H1 (cell line): ENCODE results near the gene RAB40A. TPM values are rescaled to one million over a fixed set of nuclear protein-coding genes. Genes with fewer than 3 reads are reported as not detected.

Source experiments
- CTCF ChIA-PET: fragments of 300-600 bp; sonication (Branson Sonifier 250); formaldehyde crosslinking; loops from one replicate; lab custom pipeline; 2021; ENCODE audit not compliant: partially characterized antibody; lab: Charles Lee
- POLR2A ChIA-PET: fragments of 300-600 bp; sonication (Branson Sonifier 250); formaldehyde crosslinking; loops from one replicate; lab custom pipeline; 2021; ENCODE audit warnings: inconsistent platforms; ENCODE audit not compliant: partially characterized antibody; lab: Charles Lee
- DNase-seq, 2 experiments: peaks; one replicate each; pipeline versions ENCODE4 v3.0.0 to v3.0.0-alpha.2; 2010 to 2022; ENCODE audit warnings: low spot score in 2 of 2, low read depth in 1 of 2, mixed read lengths in 1 of 2
- FAIRE-seq: peaks from 2 replicates; lab custom pipeline; 2011; peaks lifted over from hg19 to GRCh38; lab: Jason Lieb, UNC
- H2AFZ ChIP-seq: 2 replicates; pipeline ENCODE4 v1.8.1; 2012; ENCODE audit warnings: low read length, inconsistent platforms
- H2AK5ac ChIP-seq: 2 replicates; pipeline ENCODE4 v1.6.1; 2013; ENCODE audit warnings: low read depth, low read length
- H2BK120ac ChIP-seq: replicated peaks from 2 replicates; pipeline ENCODE3; 2013; ENCODE audit warnings: low read depth, low read length, inconsistent platforms
- H2BK12ac ChIP-seq: 2 replicates; pipeline ENCODE4 v1.6.1; 2013; ENCODE audit warnings: low read depth, low read length
- H2BK15ac ChIP-seq: 2 replicates; pipeline ENCODE4 v1.6.1; 2013; ENCODE audit warnings: low read length
- H2BK20ac ChIP-seq: 2 replicates; pipeline ENCODE4 v1.6.1; 2013; ENCODE audit warnings: low read length
- H2BK5ac ChIP-seq: 2 replicates; pipeline ENCODE4 v1.6.1; 2013; ENCODE audit warnings: low read depth, low read length
- H3K14ac ChIP-seq: 2 replicates; pipeline ENCODE4 v1.6.1; 2013; ENCODE audit warnings: inconsistent platforms; ENCODE audit not compliant: insufficient read length
- H3K18ac ChIP-seq: 2 replicates; pipeline ENCODE4 v1.6.1; 2013; ENCODE audit warnings: low read length; ENCODE audit errors: extremely low read depth
- H3K23ac ChIP-seq: 2 replicates; pipeline ENCODE4 v1.6.1; 2013; ENCODE audit warnings: inconsistent platforms; ENCODE audit not compliant: insufficient read length
- H3K23me2 ChIP-seq: 2 replicates; pipeline ENCODE4 v1.6.1; 2013; ENCODE audit warnings: low read depth, low read length
- H3K27ac ChIP-seq: 2 replicates; pipeline ENCODE4 v1.6.1; 2011; ENCODE audit warnings: low read depth, low read length, inconsistent platforms
- H3K27me3 ChIP-seq, 4 experiments: replicated peaks in 1 of 4; 1 replicate in 1 of 4; 2 replicates in 3 of 4; pipeline versions ENCODE4 v1.6.1 to v1.8.1; 2011 to 2013; ENCODE audit warnings: low read length in 3 of 4, mild to moderate bottlenecking in 3 of 4, inconsistent platforms in 2 of 4, mixed read lengths in 2 of 4, moderate library complexity in 1 of 4; ENCODE audit not compliant: control insufficient read depth in 3 of 4, insufficient read depth in 3 of 4; ENCODE audit errors: extremely low read depth in 1 of 4
- H3K36me3 ChIP-seq, 4 experiments: 2 replicates each; pipeline versions ENCODE4 v1.6.1 to v1.8.1; 2011 to 2013; ENCODE audit warnings: mild to moderate bottlenecking in 4 of 4, low read length in 3 of 4, moderate library complexity in 2 of 4, control low read depth in 1 of 4, inconsistent platforms in 1 of 4; ENCODE audit not compliant: insufficient read depth in 4 of 4, control insufficient read depth in 2 of 4
- H3K4ac ChIP-seq: replicated peaks from 2 replicates; pipeline ENCODE3; 2013; ENCODE audit warnings: low read length, low read depth, mixed read lengths, inconsistent platforms; ENCODE audit not compliant: insufficient read length
- H3K4me1 ChIP-seq, 4 experiments: replicated peaks in 1 of 4; 1 replicate in 1 of 4; 2 replicates in 3 of 4; pipeline versions ENCODE4 v1.6.1 to v1.8.1; 2011 to 2013; ENCODE audit warnings: low read length in 3 of 4, inconsistent platforms in 2 of 4, mixed read lengths in 1 of 4; ENCODE audit not compliant: insufficient read depth in 4 of 4, control insufficient read depth in 3 of 4
- H3K4me2 ChIP-seq, 2 experiments: 2 replicates each; pipeline versions ENCODE4 v1.6.1 to v1.8.1; 2011 to 2013; ENCODE audit warnings: low read depth in 2 of 2, low read length in 2 of 2, control low read depth in 1 of 2, inconsistent platforms in 1 of 2, mild to moderate bottlenecking in 1 of 2; ENCODE audit not compliant: insufficient read depth in 1 of 2
- H3K4me3 ChIP-seq, 4 experiments: fragments of 200-600, 300-600 bp in 1 of 4; sonication (generic), shearing (Covaris generic), sonication (Bioruptor Twin) in 1 of 4; 2 replicates each; pipeline versions ENCODE4 v1.5.1 to v1.8.1; 2011 to 2016; ENCODE audit warnings: low read length in 4 of 4, low read depth in 3 of 4, control low read depth in 2 of 4, inconsistent platforms in 2 of 4, mild to moderate bottlenecking in 2 of 4, mixed read lengths in 1 of 4, moderate library complexity in 1 of 4; ENCODE audit not compliant: insufficient read depth in 2 of 4; ENCODE audit errors: extremely low read depth in 1 of 4
- H3K56ac ChIP-seq: replicated peaks from 2 replicates; pipeline ENCODE3; 2013; ENCODE audit warnings: low read depth, mild to moderate bottlenecking, mixed read lengths, low read length, inconsistent platforms; ENCODE audit not compliant: insufficient read length
- H3K79me1 ChIP-seq: 2 replicates; pipeline ENCODE4 v1.6.1; 2013; ENCODE audit warnings: low read depth, low read length, control low read depth
- H3K79me2 ChIP-seq, 2 experiments: 2 replicates each; pipeline versions ENCODE4 v1.6.1 to v1.8.1; 2012 to 2013; ENCODE audit warnings: low read length in 2 of 2, mild to moderate bottlenecking in 2 of 2, inconsistent platforms in 1 of 2; ENCODE audit not compliant: insufficient read depth in 2 of 2, control insufficient read depth in 1 of 2
- H3K9ac ChIP-seq, 4 experiments: replicated peaks in 1 of 4; 1 replicate in 1 of 4; 2 replicates in 3 of 4; pipeline versions ENCODE4 v1.6.1 to v1.8.1; 2011 to 2013; ENCODE audit warnings: low read depth in 3 of 4, low read length in 3 of 4, control low read depth in 2 of 4, mild to moderate bottlenecking in 2 of 4, moderate library complexity in 2 of 4, inconsistent platforms in 1 of 4; ENCODE audit errors: extremely low read depth in 1 of 4
- H3K9me3 ChIP-seq, 2 experiments: 2 replicates each; pipeline versions ENCODE4 v1.6.1 to v1.8.1; 2012 to 2013; ENCODE audit warnings: mild to moderate bottlenecking in 2 of 2, moderate library complexity in 2 of 2, control low read depth in 1 of 2, inconsistent platforms in 1 of 2, low read depth in 1 of 2, low read length in 1 of 2, mixed read lengths in 1 of 2; ENCODE audit not compliant: insufficient read depth in 2 of 2
- H4K20me1 ChIP-seq, 2 experiments: replicated peaks in 1 of 2; 2 replicates each; pipeline versions ENCODE3 to v1.8.1; 2011 to 2013; ENCODE audit warnings: inconsistent platforms in 2 of 2, low read length in 2 of 2, mild to moderate bottlenecking in 1 of 2; ENCODE audit not compliant: insufficient read depth in 2 of 2, control insufficient read depth in 1 of 2
- H4K5ac ChIP-seq: 2 replicates; pipeline ENCODE4 v1.6.1; 2013; ENCODE audit warnings: low read length, low read depth, mixed read lengths, inconsistent platforms; ENCODE audit not compliant: insufficient read length
- H4K8ac ChIP-seq: 2 replicates; pipeline ENCODE4 v1.8.0; 2013; ENCODE audit warnings: mild to moderate bottlenecking, moderate library complexity, low read length, inconsistent platforms; ENCODE audit not compliant: insufficient read depth; ENCODE audit errors: extremely low read depth
- H4K91ac ChIP-seq: replicated peaks from 2 replicates; pipeline ENCODE3; 2013; ENCODE audit warnings: low read length, mixed read lengths, inconsistent platforms; ENCODE audit not compliant: insufficient read length
- ASH2L ChIP-seq: fragments of 200-600, 300-600 bp; sonication (generic); IDR thresholded peaks from one replicate; pipeline ENCODE4 v1.7.1; 2017; ENCODE audit warnings: low read length
- CBX8 ChIP-seq: fragments of 300-800, 300-1000 bp; sonication (generic); IDR thresholded peaks from 2 replicates; pipeline ENCODE4 v1.7.1; 2016; ENCODE audit warnings: low read depth, low read length, borderline replicate concordance
- CTCF ChIP-seq, 3 experiments: IDR thresholded peaks; 1 replicate in 2 of 3; 2 replicates in 1 of 3; pipeline versions ENCODE4 v1.5.1 to v1.6.1; 2011; ENCODE audit warnings: low read length in 3 of 3, mild to moderate bottlenecking in 3 of 3, inconsistent platforms in 2 of 3, low read depth in 1 of 3, moderate library complexity in 1 of 3; ENCODE audit not compliant: insufficient read depth in 1 of 3; ENCODE audit errors: control extremely low read depth in 1 of 3
- HDAC2 ChIP-seq, 2 experiments: fragments of 300-600 bp in 1 of 2; sonication (generic) in 1 of 2; IDR thresholded peaks; 2 replicates each; pipeline ENCODE4 v1.6.1; 2011 to 2012; ENCODE audit warnings: low read depth in 2 of 2, low read length in 2 of 2, mild to moderate bottlenecking in 2 of 2, moderate library complexity in 2 of 2, borderline replicate concordance in 1 of 2, inconsistent platforms in 1 of 2
- JUN ChIP-seq: IDR thresholded peaks from 2 replicates; pipeline ENCODE4 v1.6.1; 2011; ENCODE audit warnings: low read depth, mild to moderate bottlenecking, improper control_type of control experiment, low read length
- KDM4A ChIP-seq: IDR thresholded peaks from one replicate; pipeline ENCODE4 v1.7.1; 2012; ENCODE audit warnings: low read depth, mild to moderate bottlenecking, moderate library complexity, low read length, inconsistent platforms; ENCODE audit not compliant: severe bottlenecking
- MAFK ChIP-seq: IDR thresholded peaks from 2 replicates; pipeline ENCODE4 v1.6.1; 2012; ENCODE audit warnings: low read depth, mild to moderate bottlenecking, improper control_type of control experiment, low read length
- RXRA ChIP-seq: IDR thresholded peaks from 2 replicates; pipeline ENCODE4 v1.6.1; 2011; ENCODE audit warnings: low read depth, mild to moderate bottlenecking, low read length, moderate library complexity; ENCODE audit not compliant: insufficient read depth
- SP1 ChIP-seq: IDR thresholded peaks from 2 replicates; pipeline ENCODE4 v1.6.1; 2011; ENCODE audit warnings: low read depth, low read length
- SP4 ChIP-seq: IDR thresholded peaks from 2 replicates; pipeline ENCODE4 v1.6.1; 2012; ENCODE audit warnings: low read length, inconsistent platforms
- TAF1 ChIP-seq: IDR thresholded peaks from 2 replicates; pipeline ENCODE4 v1.6.1; 2011; ENCODE audit warnings: mild to moderate bottlenecking, low read depth, low read length
- ZNF274 ChIP-seq: IDR thresholded peaks from 2 replicates; pipeline ENCODE4 v1.7.0; 2012; ENCODE audit warnings: low read length, borderline replicate concordance; ENCODE audit errors: extremely low read depth
- WGBS, 2 experiments: shearing (Covaris generic) in 1 of 2; methylation state at CpG; one replicate each; pipeline versions ENCODE4 v1.1.6 to v1.1.7; 2013 to 2015; ENCODE audit warnings: low lambda C conversion rate in 2 of 2, mixed read lengths in 2 of 2, inconsistent platforms in 1 of 2, low coverage in 1 of 2, missing lambda C conversion rate in 1 of 2; ENCODE audit not compliant: insufficient replicate concordance in 2 of 2, insufficient coverage in 1 of 2, insufficient read length in 1 of 2; ENCODE audit errors: extremely low coverage in 1 of 2, missing lambda C conversion rate in 1 of 2; 5-methylcytosine and 5-hydroxymethylcytosine counted together
- polyA plus RNA-seq, 7 experiments: library from polyadenylated mRNA; depleted of rRNA in 3 of 7; stranded (reverse) in 5 of 7; unstranded in 2 of 7; fragments of >200 nt in 5 of 7; fragments of 200-250 nt in 2 of 7; gene quantifications; 1 replicate in 5 of 7; 2 replicates in 1 of 7; 4 replicates in 1 of 7; pipeline versions ENCODE4 v1.2.1 to v1.2.3, GENCODE V29; 2011 to 2013; ENCODE audit warnings: missing spikeins in 2 of 7, mixed read lengths in 2 of 7
- total RNA-seq: library from RNA; stranded (reverse); fragmentation: NEBNext Ultra II Directional; extraction: Animal tissue kit (Norgen Biotek cat#: 25700); gene quantifications from 2 replicates; pipeline ENCODE4 v1.2.1, GENCODE V29; 2021

Gene RAB40A
- total and polyA plus RNA-seq, 2 of the 8 experiments (the other 6 are each of a cell fraction or from before 2014, with no cell fraction given), result 0.09 to 0.21 TPM

GRCh38 chrX:103517246-103517645 is 2.0 kb downstream of the RAB40A start:
- Histone ChIP-seq H2AK5ac (no peak overlapping the region), H2BK20ac (no peak overlapping the region), H2BK15ac (no peak overlapping the region), H2BK120ac (no peak overlapping the region), H4K20me1 (no peaks in the 10 kb centered on the region), H3K9me3 (no peaks in the 10 kb centered on the region), H3K23me2 (no peaks in the 10 kb centered on the region), H3K18ac (no peak overlapping the region), H3K14ac (no peak overlapping the region), H3K27me3 (no peaks in the 10 kb centered on the region), H4K5ac (no peak overlapping the region), H3K4me3 (no peak overlapping the region), H3K9ac (no peak overlapping the region), H3K4me2 (no peak overlapping the region), H2BK5ac (no peak overlapping the region), H2BK12ac (no peak overlapping the region), H3K4ac (no peak overlapping the region), H3K56ac (no peak overlapping the region), H2AFZ (no peak overlapping the region), H3K79me1 (no peaks in the 10 kb centered on the region), H3K23ac (no peak overlapping the region), H3K4me1 (peaks cover 0 to 2% (median 0%) of the 10 kb centered on the region in 4 experiments; a peak in 3 of 7 replicates), H3K79me2 (no peaks in the 10 kb centered on the region), H3K27ac (no peak overlapping the region), H3K36me3 (no peaks in the 10 kb centered on the region), H4K91ac (no peak overlapping the region), H4K8ac (no peak overlapping the region)
- no peak for FAIRE-seq
- ChIA-PET POLR2A (no interaction called here), CTCF (no interaction called here)
- DNase-seq, result no peak
- 67% methylated on average over 1 of the region's 2 CpGs; no CpG with 5 or more reads in 1 of the 2 experiments for WGBS, 2 experiments
- TF ChIP-seq ZNF274, result no peak
- TF ChIP-seq CTCF (IDR thresholded peaks at IDR 0.05; ENCODE audit: control extremely low read depth in 1 of 3, insufficient read depth in 1 of 3, low read depth in 1 of 3, low read length in 3 of 3), result no peak
- TF ChIP-seq RXRA, result no peak
- no peak for TF ChIP-seq KDM4A
- no peak for TF ChIP-seq TAF1
- no peak for TF ChIP-seq JUN
- TF ChIP-seq SP4, result no peak
- TF ChIP-seq MAFK, result no peak
- TF ChIP-seq ASH2L, result no peak
- TF ChIP-seq HDAC2 (IDR thresholded peaks at IDR 0.05; ENCODE audit: borderline replicate concordance in 1 of 2, low read depth in 2 of 2, low read length in 2 of 2), result no peak
- no peak for TF ChIP-seq CBX8
- no peak for TF ChIP-seq SP1
